ENCODE measurements around the gene PDRG1.

PDRG1 gene

DNA sequence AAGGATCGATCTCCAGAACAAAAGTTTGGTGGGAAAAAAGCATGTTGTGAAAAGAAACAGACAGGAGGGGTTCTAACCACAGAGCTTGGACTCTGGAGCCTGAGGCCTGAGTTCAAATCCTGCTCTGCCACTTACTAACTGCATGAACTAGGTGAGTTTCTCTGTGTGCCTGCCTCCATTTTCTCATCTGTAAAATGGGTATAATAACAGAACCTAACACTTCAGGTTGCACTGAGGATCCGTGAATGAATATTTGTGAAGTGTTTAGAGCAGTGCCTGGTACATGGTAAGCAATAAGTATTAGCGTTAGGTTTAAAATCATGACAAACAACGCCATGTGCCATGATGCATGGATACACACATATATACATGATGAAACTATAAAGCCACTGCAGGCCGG, 44.8 kb downstream of the PDRG1 start:
- no peak for DNase-seq (ENCODE audit: low read depth in 2 of 2)

DNA sequence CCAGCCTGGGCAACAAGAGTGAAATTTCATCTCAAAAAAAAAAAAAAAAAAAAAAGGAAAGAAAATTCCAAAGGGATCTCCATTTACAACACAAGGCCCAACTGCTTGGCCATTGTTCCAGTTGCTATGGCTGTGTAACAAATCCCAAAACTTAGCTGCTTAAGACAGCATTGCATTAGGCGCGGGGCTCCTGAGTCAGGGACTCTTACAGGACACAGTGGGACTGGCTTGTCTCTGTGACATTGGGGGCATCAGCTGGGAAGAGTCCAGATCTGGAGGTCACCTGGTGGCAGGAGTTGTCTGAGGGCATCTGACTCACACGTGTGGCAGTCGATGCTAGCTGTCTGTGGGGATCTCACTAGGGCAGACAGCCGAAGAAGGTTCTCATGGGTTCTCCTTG, 45.8 kb downstream of the PDRG1 start:
- DNase-seq (ENCODE audit: low read depth in 2 of 2): no peak

DNA sequence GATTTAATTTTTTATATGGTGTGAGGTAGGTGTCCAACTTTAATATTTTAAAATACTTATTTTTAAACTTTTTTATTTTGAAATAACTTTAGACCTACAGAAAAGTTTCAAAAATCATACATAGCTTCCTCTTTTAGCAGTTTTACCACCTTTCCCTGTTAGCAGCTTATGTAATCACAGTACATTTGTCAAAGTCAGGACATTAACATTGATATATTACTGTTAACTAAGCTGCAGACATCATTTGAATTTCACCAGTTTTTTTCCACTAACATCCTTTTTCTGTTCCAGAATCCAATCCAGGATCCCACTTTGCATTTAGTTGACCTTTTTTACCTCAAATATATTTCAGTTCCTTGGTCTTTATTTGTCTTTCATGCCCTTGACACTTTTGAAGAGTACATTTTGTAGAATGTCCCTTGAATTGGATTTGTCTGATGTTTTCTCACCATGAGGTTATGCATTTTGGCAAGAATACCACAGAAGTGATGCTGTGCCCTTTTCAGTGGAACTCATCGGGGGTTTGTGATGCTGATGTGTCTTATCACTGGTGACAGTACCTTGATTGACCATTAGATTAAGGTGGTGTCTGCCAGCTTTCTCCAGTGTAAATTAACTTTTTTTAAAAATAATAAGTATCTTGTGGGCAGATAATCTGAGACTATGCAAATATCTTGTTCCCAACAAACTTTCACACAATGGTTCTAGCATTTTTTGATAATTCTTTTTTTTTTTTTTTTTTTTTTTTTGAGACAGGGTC, 48.0 kb downstream of the PDRG1 start:
- no peak for DNase-seq (ENCODE audit: low read depth in 2 of 2)

DNA sequence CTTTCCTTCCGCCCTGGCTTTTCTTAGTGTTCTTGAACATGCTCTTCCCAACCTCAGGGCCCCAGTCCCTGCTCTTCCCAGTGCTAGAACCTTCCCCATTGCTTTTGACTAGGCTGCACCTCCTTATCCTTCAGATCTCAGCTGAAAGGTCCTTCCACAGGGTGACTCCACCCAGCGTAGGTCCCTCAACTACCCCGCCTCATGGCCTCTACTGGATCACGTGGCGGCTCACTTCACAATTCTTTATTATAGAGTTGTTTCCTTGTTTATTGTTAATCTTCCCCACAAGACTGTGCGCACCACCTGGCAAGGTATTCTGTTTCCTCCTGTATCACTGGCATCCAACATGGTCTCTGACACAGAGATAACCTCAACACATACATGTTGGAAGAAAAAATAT, 50.2 kb downstream of the PDRG1 start:
- no peak for DNase-seq (ENCODE audit: low read depth in 2 of 2)

DNA sequence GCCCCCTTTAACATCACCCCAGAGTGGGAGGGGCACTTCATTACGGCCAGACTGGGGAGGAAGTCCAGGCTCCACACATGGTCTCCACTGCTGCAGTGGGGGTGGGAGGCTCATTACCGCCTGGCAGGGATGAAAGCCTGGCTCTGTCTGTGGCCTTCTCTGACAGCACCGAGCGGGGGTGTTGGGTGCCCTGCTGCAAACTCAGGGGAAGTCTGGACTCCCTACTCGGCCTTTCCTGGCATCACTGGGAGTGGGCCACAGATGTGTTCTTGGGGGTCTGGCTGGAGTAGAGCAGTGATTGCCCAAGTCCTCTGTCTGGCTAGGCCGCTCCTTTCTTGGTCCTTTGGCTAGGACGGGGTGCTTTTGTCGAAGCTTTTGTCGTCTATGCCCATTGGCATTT, 54.3 kb downstream of the PDRG1 start:
- DNase-seq (ENCODE audit: low read depth in 2 of 2): no peak

DNA sequence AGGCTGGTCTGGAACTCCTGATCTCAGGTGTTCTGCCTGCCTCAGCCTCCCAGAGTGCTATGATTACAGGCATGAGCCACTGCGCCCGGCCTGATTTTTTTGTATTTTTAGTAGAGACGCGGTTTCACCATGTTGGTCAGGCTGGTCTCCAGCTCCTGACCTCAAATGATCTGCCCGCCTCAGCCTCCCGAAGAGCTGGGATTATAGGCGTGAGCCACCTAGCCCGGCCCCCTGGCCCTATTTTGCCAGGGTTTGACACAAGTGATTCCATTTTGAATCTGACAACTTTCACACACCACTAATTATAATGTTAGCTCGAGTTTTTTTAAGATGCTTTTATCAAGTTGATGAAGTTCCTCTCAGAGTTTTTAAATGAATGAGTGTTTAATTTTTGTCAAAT, 55.8 kb downstream of the PDRG1 start:
- no peak for DNase-seq (ENCODE audit: low read depth in 2 of 2)

DNA sequence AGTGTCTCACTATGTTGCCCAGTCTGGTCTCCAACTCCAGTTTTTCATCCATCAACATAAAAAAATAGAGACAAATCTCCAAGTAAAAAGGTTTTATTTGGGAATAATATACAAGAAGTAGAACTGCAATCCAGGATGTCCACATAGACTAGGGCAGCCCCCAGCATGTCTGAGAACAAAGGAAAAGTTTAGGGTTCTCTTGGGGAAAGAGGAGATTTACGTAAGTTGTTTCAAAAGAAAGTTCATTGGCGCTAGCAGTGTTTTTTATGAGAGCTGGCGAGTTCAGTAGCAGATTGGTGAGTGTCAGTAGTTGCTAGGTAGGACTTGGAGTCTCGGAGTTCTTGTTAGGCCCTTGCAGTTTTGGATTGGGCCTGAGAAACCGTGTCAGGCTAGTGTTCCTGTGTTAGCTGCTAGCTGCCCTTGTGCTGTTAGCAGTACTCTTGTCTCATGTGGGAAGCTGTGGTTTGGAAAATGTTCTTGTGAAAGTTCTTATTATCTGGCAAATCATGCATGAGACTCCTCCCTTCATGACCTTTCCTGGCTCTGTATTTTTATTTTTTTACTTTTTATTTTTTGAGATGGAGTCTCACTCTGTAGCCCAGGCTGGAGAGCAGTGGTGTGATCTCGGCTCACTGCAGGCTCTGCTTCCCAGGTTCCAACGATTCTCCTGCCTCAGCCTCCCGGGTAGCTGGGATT, 56.7 kb downstream of the PDRG1 start:
- DNase-seq (ENCODE audit: low read depth in 2 of 2): no peak

All from fibroblast of skin of left biceps (primary cell).